K562 treated with DMSO at 1 percent for 48 hours (cell line): ENCODE data around the gene GALNT2. TPM values are rescaled to one million over a fixed set of nuclear protein-coding genes. Genes with fewer than 3 reads are reported as not detected.

ENCODE experiments used
- total RNA-seq: library from RNA; unstranded; fragments of 300-600 nt; gene quantifications from 2 replicates; pipeline ENCODE4 v1.2.3, GENCODE V29; 2022; ENCODE audit warnings: low replicate concordance; ENCODE audit errors: extremely low read depth

GALNT2 gene
- not detected in 2 replicates for total RNA-seq

GRCh38 chr1:230066466-230067404 is at the start of gene GALNT2:
GALNT2 (plus strand) TSS chr1:230067238; CDS start chr1:230067281, 43 bp downstream.

